Measurements from ENCODE around the gene ZNF236.

The ZNF236 gene

GRCh38 chr18:76834379-76834778 is 12.0 kb downstream of the ZNF236 start:
- Histone ChIP-seq H3K36me3 (replicated peaks) (no peaks in the 10 kb centered on the region), H3K27me3 (replicated peaks) (no peaks in the 10 kb centered on the region), H3K27ac (no peak overlapping the region), H3K4me3 (ENCODE audit: low read depth, low read length) (no peak overlapping the region)
- TF ChIP-seq CTCF (IDR thresholded peaks at IDR 0.05; ENCODE audit: low read depth, low read length, missing control alignments) = no peak
- DNase-seq = no peak
- in situ Hi-C loops (cut with HindIII; ENCODE audit: low pct_ligation_motif_present, low sequenced_read_pairs) = no loop called here

- no peak for TF ChIP-seq CTCF (IDR thresholded peaks at IDR 0.05; ENCODE audit: low read depth, low read length, missing control alignments)
- no peak for DNase-seq
- H3K4me3 ChIP-seq (ENCODE audit: low read depth, low read length) = no peak overlapping the region
- no peaks in the 10 kb centered on the region for H3K36me3 ChIP-seq (replicated peaks)
- H3K27me3 ChIP-seq (replicated peaks) = no peaks in the 10 kb centered on the region
- no peak overlapping the region for H3K27ac ChIP-seq
- in situ Hi-C loops (cut with HindIII; ENCODE audit: low pct_ligation_motif_present, low sequenced_read_pairs) = no loop called here
Measured at GRCh38 chr18:76835380-76835779, 13.0 kb downstream of the ZNF236 start.

- no peak for TF ChIP-seq CTCF (IDR thresholded peaks at IDR 0.05; ENCODE audit: low read depth, low read length, missing control alignments)
- Histone ChIP-seq H3K36me3 (replicated peaks) (no peaks in the 10 kb centered on the region), H3K27me3 (replicated peaks) (no peaks in the 10 kb centered on the region), H3K27ac (no peak overlapping the region), H3K4me3 (ENCODE audit: low read depth, low read length) (no peak overlapping the region)
- in situ Hi-C loops (cut with HindIII; ENCODE audit: low pct_ligation_motif_present, low sequenced_read_pairs) = no loop called here
- no peak for DNase-seq
Measured at GRCh38 chr18:76837071-76837470, 14.7 kb downstream of the ZNF236 start.

- no peak for TF ChIP-seq CTCF (IDR thresholded peaks at IDR 0.05; ENCODE audit: low read depth, low read length, missing control alignments)
- DNase-seq = no peak
- H3K27me3 ChIP-seq (replicated peaks) = no peaks in the 10 kb centered on the region
- H3K27ac ChIP-seq = no peak overlapping the region
- H3K4me3 ChIP-seq (ENCODE audit: low read depth, low read length) = no peak overlapping the region
- in situ Hi-C loops (cut with HindIII; ENCODE audit: low pct_ligation_motif_present, low sequenced_read_pairs) = no loop called here
- no peaks in the 10 kb centered on the region for H3K36me3 ChIP-seq (replicated peaks)
Measured at GRCh38 chr18:76838182-76838581, 15.8 kb downstream of the ZNF236 start.

GRCh38 chr18:76839086-76839794 is 16.9 kb downstream of the ZNF236 start:
- DNase-seq = no peak
- Histone ChIP-seq H3K36me3 (replicated peaks) (no peaks in the 10 kb centered on the region), H3K4me3 (ENCODE audit: low read depth, low read length) (no peak overlapping the region), H3K27ac (no peak overlapping the region), H3K27me3 (replicated peaks) (no peaks in the 10 kb centered on the region)
- no peak for TF ChIP-seq CTCF (IDR thresholded peaks at IDR 0.05; ENCODE audit: low read depth, low read length, missing control alignments)
- in situ Hi-C loops (cut with HindIII; ENCODE audit: low pct_ligation_motif_present, low sequenced_read_pairs) = no loop called here
